Keratinocyte (primary cell): ENCODE measurements around the gene GPR32.

ENCODE experiments used
- EZH2 ChIP-seq: IDR thresholded peaks from one replicate; pipeline ENCODE4 v1.6.1; 2012; ENCODE audit warnings: inconsistent platforms, mild to moderate bottlenecking, low read length, moderate library complexity
- TF ChIP-seq, protein P1 (sequence below), 3 experiments: IDR thresholded peaks in 1 of 3; conservative IDR thresholded peaks in 1 of 3; optimal IDR thresholded peaks in 1 of 3; 2 replicates in 2 of 3; 3 replicates in 1 of 3; pipeline versions ENCODE3 to v1.5.1; 2011; ENCODE audit warnings: low read length in 3 of 3, mild to moderate bottlenecking in 3 of 3, moderate library complexity in 2 of 3, control low read depth in 1 of 3, inconsistent platforms in 1 of 3; ENCODE audit not compliant: insufficient read depth in 2 of 3; ENCODE audit errors: extremely low read depth in 1 of 3

DNA sequence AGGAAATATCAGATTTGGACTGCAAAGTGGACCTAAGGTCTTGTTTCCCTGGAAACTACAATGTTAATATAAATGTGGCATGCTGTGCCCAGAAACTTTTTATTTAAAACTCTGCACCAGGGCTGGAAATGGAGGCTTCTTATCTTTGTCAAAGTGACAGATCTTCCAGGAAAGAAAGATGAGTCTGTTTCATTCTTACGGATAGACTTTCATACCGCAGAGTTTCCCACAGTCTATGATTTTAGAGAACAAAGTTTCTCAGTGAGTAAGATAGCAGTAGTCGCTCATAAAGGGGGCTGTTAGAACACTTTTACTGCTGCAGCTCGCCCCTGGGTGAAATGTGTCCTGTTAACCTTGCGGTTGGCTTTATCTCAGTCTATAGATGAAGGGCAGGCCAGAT is 40.4 kb upstream of the GPR32 start:
- TF ChIP-seq, protein P1, sequence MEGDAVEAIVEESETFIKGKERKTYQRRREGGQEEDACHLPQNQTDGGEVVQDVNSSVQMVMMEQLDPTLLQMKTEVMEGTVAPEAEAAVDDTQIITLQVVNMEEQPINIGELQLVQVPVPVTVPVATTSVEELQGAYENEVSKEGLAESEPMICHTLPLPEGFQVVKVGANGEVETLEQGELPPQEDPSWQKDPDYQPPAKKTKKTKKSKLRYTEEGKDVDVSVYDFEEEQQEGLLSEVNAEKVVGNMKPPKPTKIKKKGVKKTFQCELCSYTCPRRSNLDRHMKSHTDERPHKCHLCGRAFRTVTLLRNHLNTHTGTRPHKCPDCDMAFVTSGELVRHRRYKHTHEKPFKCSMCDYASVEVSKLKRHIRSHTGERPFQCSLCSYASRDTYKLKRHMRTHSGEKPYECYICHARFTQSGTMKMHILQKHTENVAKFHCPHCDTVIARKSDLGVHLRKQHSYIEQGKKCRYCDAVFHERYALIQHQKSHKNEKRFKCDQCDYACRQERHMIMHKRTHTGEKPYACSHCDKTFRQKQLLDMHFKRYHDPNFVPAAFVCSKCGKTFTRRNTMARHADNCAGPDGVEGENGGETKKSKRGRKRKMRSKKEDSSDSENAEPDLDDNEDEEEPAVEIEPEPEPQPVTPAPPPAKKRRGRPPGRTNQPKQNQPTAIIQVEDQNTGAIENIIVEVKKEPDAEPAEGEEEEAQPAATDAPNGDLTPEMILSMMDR (optimal IDR thresholded peaks at IDR 0.05 in 1 of 3, IDR thresholded peaks at IDR 0.05 in 1 of 3, conservative IDR thresholded peaks at IDR 0.05 in 1 of 3; ENCODE audit: extremely low read depth in 1 of 3, insufficient read depth in 2 of 3, low read length in 3 of 3): no peak
- TF ChIP-seq EZH2: no peak
